Measurements from ENCODE around the gene HOPX.
A peak's percentile ranks its signal among the peaks of the same experiment; 100 is the strongest.
"Not testable (repeated sequence)": the region's sequence is repeated elsewhere in the genome, so short reads cannot be mapped to it uniquely, and the experiment has no call there.

HOPX gene

GRCh38 chr4:56704089-56704871, 23.2 kb upstream of the HOPX start:
- Histone ChIP-seq H3K27me3 (ENCODE audit: insufficient read depth, low read length) (no peaks in the 10 kb centered on the region), H3K27ac (ENCODE audit: low read depth, low read length) (no peak overlapping the region), H3K36me3 (ENCODE audit: insufficient read depth, low read length) (no peaks in the 10 kb centered on the region), H3K79me2 (ENCODE audit: control insufficient read depth, insufficient read depth, low read length, unreplicated experiment) (no peaks in the 10 kb centered on the region), H3K4me3 (ENCODE audit: low read depth, low read length) (no peak overlapping the region), H2AFZ (ENCODE audit: low read length, unreplicated experiment) (no peak overlapping the region), H3K4me1 (ENCODE audit: control insufficient read depth, insufficient read depth, low read length, unreplicated experiment) (no peaks in the 10 kb centered on the region)

DNA sequence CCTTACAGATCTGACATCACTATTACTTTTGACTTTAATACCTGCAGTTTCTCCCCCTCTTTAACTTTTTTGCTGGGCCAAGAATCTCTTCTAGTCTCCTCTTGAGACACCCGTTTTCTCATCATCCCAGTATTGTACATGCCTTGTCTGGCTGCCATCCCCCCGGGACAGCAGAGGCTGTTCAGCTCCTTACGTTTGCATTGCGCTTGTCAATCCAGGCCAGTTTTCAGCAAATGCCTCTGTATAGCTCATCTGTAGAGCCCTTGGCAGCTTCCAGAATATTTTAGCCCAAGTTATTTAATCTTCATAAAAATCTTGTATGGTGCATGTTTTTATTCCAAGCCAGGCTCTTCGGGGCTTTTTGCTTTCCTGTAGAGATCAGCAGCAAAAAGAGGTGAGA, 22.3 kb upstream of the HOPX start:
- Histone ChIP-seq H3K4me1 (ENCODE audit: control insufficient read depth, insufficient read depth, low read length, unreplicated experiment) (no peaks in the 10 kb centered on the region), H3K36me3 (ENCODE audit: insufficient read depth, low read length) (no peaks in the 10 kb centered on the region), H3K27me3 (ENCODE audit: insufficient read depth, low read length) (no peaks in the 10 kb centered on the region), H2AFZ (ENCODE audit: low read length, unreplicated experiment) (no peak overlapping the region), H3K27ac (ENCODE audit: low read depth, low read length) (no peak overlapping the region), H3K4me3 (ENCODE audit: low read depth, low read length) (no peak overlapping the region), H3K79me2 (ENCODE audit: control insufficient read depth, insufficient read depth, low read length, unreplicated experiment) (no peaks in the 10 kb centered on the region)

- Histone ChIP-seq H2AFZ (ENCODE audit: low read length, unreplicated experiment) (no peak overlapping the region), H3K27ac (ENCODE audit: low read depth, low read length) (no peak overlapping the region), H3K79me2 (ENCODE audit: control insufficient read depth, insufficient read depth, low read length, unreplicated experiment) (no peaks in the 10 kb centered on the region)
Measured at GRCh38 chr4:56701644-56702043, 20.5 kb upstream of the HOPX start.

GRCh38 chr4:56701161-56701480, 20.0 kb upstream of the HOPX start:
- Histone ChIP-seq H3K27ac (ENCODE audit: low read depth, low read length) (no peak overlapping the region), H3K4me3 (ENCODE audit: low read depth, low read length) (no peak overlapping the region), H3K27me3 (ENCODE audit: insufficient read depth, low read length) (no peaks in the 10 kb centered on the region), H3K36me3 (ENCODE audit: insufficient read depth, low read length) (no peaks in the 10 kb centered on the region), H3K4me1 (ENCODE audit: control insufficient read depth, insufficient read depth, low read length, unreplicated experiment) (peaks cover under 1% of the 10 kb centered on the region), H2AFZ (ENCODE audit: low read length, unreplicated experiment) (no peak overlapping the region), H3K79me2 (ENCODE audit: control insufficient read depth, insufficient read depth, low read length, unreplicated experiment) (no peaks in the 10 kb centered on the region)

More at GRCh38 chr4:56701644-56702043, 20.5 kb upstream of the HOPX start:
- H3K4me3 ChIP-seq (ENCODE audit: low read depth, low read length) = no peak overlapping the region
- no peaks in the 10 kb centered on the region for H3K27me3 ChIP-seq (ENCODE audit: insufficient read depth, low read length)
- no peaks in the 10 kb centered on the region for H3K36me3 ChIP-seq (ENCODE audit: insufficient read depth, low read length)
- H3K4me1 ChIP-seq (ENCODE audit: control insufficient read depth, insufficient read depth, low read length, unreplicated experiment) = no peaks in the 10 kb centered on the region

GRCh38 chr4:56699537-56700105, 18.5 kb upstream of the HOPX start:
- no peak overlapping the region for H3K27ac ChIP-seq (ENCODE audit: low read depth, low read length)
- H3K4me3 ChIP-seq (ENCODE audit: low read depth, low read length) = no peak overlapping the region
- H3K36me3 ChIP-seq (ENCODE audit: insufficient read depth, low read length) = no peaks in the 10 kb centered on the region
- no peak overlapping the region for H2AFZ ChIP-seq (ENCODE audit: low read length, unreplicated experiment)
- peaks cover 2% of the 10 kb centered on the region for H3K4me1 ChIP-seq (ENCODE audit: control insufficient read depth, insufficient read depth, low read length, unreplicated experiment)
- H3K27me3 ChIP-seq (ENCODE audit: insufficient read depth, low read length) = no peaks in the 10 kb centered on the region
- H3K79me2 ChIP-seq (ENCODE audit: control insufficient read depth, insufficient read depth, low read length, unreplicated experiment) = no peaks in the 10 kb centered on the region

- Histone ChIP-seq H3K79me2 (ENCODE audit: control insufficient read depth, insufficient read depth, low read length, unreplicated experiment) (no peaks in the 10 kb centered on the region), H3K36me3 (ENCODE audit: insufficient read depth, low read length) (no peaks in the 10 kb centered on the region), H3K27ac (ENCODE audit: low read depth, low read length) (no peak overlapping the region), H3K4me1 (ENCODE audit: control insufficient read depth, insufficient read depth, low read length, unreplicated experiment) (peaks cover 2% of the 10 kb centered on the region), H3K4me3 (ENCODE audit: low read depth, low read length) (no peak overlapping the region), H3K27me3 (ENCODE audit: insufficient read depth, low read length) (no peaks in the 10 kb centered on the region), H2AFZ (ENCODE audit: low read length, unreplicated experiment) (no peak overlapping the region)
Measured at GRCh38 chr4:56698329-56698728, 17.2 kb upstream of the HOPX start.

GRCh38 chr4:56696056-56696455, 15.0 kb upstream of the HOPX start:
- Histone ChIP-seq H2AFZ (ENCODE audit: low read length, unreplicated experiment) (peak overlapping the region; percentile 25), H3K36me3 (ENCODE audit: insufficient read depth, low read length) (no peaks in the 10 kb centered on the region), H3K27me3 (ENCODE audit: insufficient read depth, low read length) (no peaks in the 10 kb centered on the region), H3K79me2 (ENCODE audit: control insufficient read depth, insufficient read depth, low read length, unreplicated experiment) (no peaks in the 10 kb centered on the region), H3K27ac (ENCODE audit: low read depth, low read length) (no peak overlapping the region), H3K4me1 (ENCODE audit: control insufficient read depth, insufficient read depth, low read length, unreplicated experiment) (peaks cover 2% of the 10 kb centered on the region), H3K4me3 (ENCODE audit: low read depth, low read length) (no peak overlapping the region)

DNA sequence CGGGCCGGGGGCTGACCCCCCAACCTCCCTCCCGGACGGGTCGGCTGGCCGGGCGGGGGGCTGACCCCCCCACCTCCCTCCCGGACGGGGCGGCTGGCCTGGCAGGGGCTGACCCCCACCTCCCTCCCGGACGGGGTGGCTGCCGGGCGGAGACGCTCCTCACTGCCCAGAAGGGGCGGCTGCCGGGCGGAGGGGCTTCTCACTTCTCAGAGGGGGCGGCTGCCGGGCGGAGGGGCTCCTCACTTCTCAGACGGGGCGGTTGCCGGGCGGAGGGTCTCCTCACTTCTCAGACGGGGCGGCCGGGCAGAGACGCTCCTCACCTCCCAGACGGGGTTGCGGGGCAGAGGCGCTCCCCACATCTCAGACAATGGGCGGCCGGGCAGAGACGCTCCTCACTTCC, 12.4 kb upstream of the HOPX start:
- not testable (repeated sequence) for H3K27me3 ChIP-seq (ENCODE audit: insufficient read depth, low read length); H2AFZ ChIP-seq (ENCODE audit: low read length, unreplicated experiment); H3K4me3 ChIP-seq (ENCODE audit: low read depth, low read length); H3K4me1 ChIP-seq (ENCODE audit: control insufficient read depth, insufficient read depth, low read length, unreplicated experiment); H3K27ac ChIP-seq (ENCODE audit: low read depth, low read length); H3K79me2 ChIP-seq (ENCODE audit: control insufficient read depth, insufficient read depth, low read length, unreplicated experiment); H3K36me3 ChIP-seq (ENCODE audit: insufficient read depth, low read length)

- Histone ChIP-seq H3K36me3 (ENCODE audit: insufficient read depth, low read length) (no peaks in the 10 kb centered on the region), H2AFZ (ENCODE audit: low read length, unreplicated experiment) (no peak overlapping the region), H3K4me1 (ENCODE audit: control insufficient read depth, insufficient read depth, low read length, unreplicated experiment) (peaks cover 9% of the 10 kb centered on the region), H3K27me3 (ENCODE audit: insufficient read depth, low read length) (no peaks in the 10 kb centered on the region), H3K79me2 (ENCODE audit: control insufficient read depth, insufficient read depth, low read length, unreplicated experiment) (no peaks in the 10 kb centered on the region), H3K4me3 (ENCODE audit: low read depth, low read length) (no peak overlapping the region), H3K27ac (ENCODE audit: low read depth, low read length) (no peak overlapping the region)
Measured at GRCh38 chr4:56692576-56692975, 11.5 kb upstream of the HOPX start.

- Histone ChIP-seq H3K4me1 (ENCODE audit: control insufficient read depth, insufficient read depth, low read length, unreplicated experiment) (peaks cover 9% of the 10 kb centered on the region), H3K27me3 (ENCODE audit: insufficient read depth, low read length) (no peaks in the 10 kb centered on the region), H3K27ac (ENCODE audit: low read depth, low read length) (no peak overlapping the region), H3K36me3 (ENCODE audit: insufficient read depth, low read length) (no peaks in the 10 kb centered on the region), H2AFZ (ENCODE audit: low read length, unreplicated experiment) (no peak overlapping the region), H3K79me2 (ENCODE audit: control insufficient read depth, insufficient read depth, low read length, unreplicated experiment) (no peaks in the 10 kb centered on the region), H3K4me3 (ENCODE audit: low read depth, low read length) (no peak overlapping the region)
Measured at GRCh38 chr4:56691425-56691824, 10.3 kb upstream of the HOPX start.

DNA sequence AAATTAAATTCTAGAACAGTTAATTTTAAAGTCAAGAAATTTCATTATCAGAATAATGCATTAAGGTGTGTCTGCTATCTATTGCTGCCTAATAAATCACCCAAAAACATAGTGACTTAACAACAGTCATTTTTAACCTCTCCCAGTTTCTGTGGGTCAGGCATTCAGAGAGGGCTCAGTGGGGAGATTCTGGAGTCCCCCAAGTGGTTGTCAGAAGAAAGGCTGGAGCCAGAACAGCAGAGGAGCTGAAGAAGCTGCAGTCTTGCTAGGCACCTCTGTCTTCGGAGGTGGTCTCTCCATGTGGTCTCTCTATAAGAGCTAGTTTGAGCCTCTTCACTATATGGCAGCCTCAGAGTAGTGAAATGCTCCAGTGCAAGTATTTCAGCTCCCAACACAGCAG, 9.3 kb upstream of the HOPX start:
- no peak overlapping the region for H3K4me3 ChIP-seq (ENCODE audit: low read depth, low read length)
- no peaks in the 10 kb centered on the region for H3K36me3 ChIP-seq (ENCODE audit: insufficient read depth, low read length)
- no peaks in the 10 kb centered on the region for H3K27me3 ChIP-seq (ENCODE audit: insufficient read depth, low read length)
- H2AFZ ChIP-seq (ENCODE audit: low read length, unreplicated experiment) = no peak overlapping the region
- no peak overlapping the region for H3K27ac ChIP-seq (ENCODE audit: low read depth, low read length)
- H3K4me1 ChIP-seq (ENCODE audit: control insufficient read depth, insufficient read depth, low read length, unreplicated experiment) = peaks cover 7% of the 10 kb centered on the region
- no peaks in the 10 kb centered on the region for H3K79me2 ChIP-seq (ENCODE audit: control insufficient read depth, insufficient read depth, low read length, unreplicated experiment)

Measured in ACC112 (cell line).